ENCODE measurements around the gene CEMIP. TPM values are rescaled to one million over a fixed set of nuclear protein-coding genes. Genes with fewer than 3 reads are reported as not detected.
A peak's percentile ranks its signal among the peaks of the same experiment; 100 is the strongest.

CEMIP gene
- total and polyA plus RNA-seq, 2 of the 13 experiments (the other 11 are each of a cell fraction or from before 2014, with no cell fraction given): 4.3 to 28.5 TPM

GRCh38 chr15:80804970-80805495, 25.9 kb downstream of the CEMIP start (continued):
- no peak for TF ChIP-seq PRPF4 (IDR thresholded peaks at IDR 0.05; ENCODE audit: low read depth, low read length, poor library complexity, severe bottlenecking)
- TF ChIP-seq JDP2 (CRISPR knock-in tag; IDR thresholded peaks at IDR 0.05; ENCODE audit: borderline replicate concordance): no peak
- TF ChIP-seq MED8 (CRISPR knock-in tag; IDR thresholded peaks at IDR 0.05; ENCODE audit: insufficient replicate concordance): peak; percentile 80
- TF ChIP-seq PCBP1 (IDR thresholded peaks at IDR 0.05; ENCODE audit: borderline replicate concordance, low read depth, low read length): no peak
- no peak for TF ChIP-seq RAD21 (CRISPR knock-in tag; IDR thresholded peaks at IDR 0.05)
- no peak for TF ChIP-seq SMARCC2 (IDR thresholded peaks at IDR 0.05)
- TF ChIP-seq ZNF44 (CRISPR knock-in tag; IDR thresholded peaks at IDR 0.05): no peak
- no peak for TF ChIP-seq NFYC (CRISPR knock-in tag; IDR thresholded peaks at IDR 0.05)
- TF ChIP-seq JUND (CRISPR knock-in tag; IDR thresholded peaks at IDR 0.05): peak; percentile 70; the same call in 1 of the 2 replicates
- TF ChIP-seq, protein P1, sequence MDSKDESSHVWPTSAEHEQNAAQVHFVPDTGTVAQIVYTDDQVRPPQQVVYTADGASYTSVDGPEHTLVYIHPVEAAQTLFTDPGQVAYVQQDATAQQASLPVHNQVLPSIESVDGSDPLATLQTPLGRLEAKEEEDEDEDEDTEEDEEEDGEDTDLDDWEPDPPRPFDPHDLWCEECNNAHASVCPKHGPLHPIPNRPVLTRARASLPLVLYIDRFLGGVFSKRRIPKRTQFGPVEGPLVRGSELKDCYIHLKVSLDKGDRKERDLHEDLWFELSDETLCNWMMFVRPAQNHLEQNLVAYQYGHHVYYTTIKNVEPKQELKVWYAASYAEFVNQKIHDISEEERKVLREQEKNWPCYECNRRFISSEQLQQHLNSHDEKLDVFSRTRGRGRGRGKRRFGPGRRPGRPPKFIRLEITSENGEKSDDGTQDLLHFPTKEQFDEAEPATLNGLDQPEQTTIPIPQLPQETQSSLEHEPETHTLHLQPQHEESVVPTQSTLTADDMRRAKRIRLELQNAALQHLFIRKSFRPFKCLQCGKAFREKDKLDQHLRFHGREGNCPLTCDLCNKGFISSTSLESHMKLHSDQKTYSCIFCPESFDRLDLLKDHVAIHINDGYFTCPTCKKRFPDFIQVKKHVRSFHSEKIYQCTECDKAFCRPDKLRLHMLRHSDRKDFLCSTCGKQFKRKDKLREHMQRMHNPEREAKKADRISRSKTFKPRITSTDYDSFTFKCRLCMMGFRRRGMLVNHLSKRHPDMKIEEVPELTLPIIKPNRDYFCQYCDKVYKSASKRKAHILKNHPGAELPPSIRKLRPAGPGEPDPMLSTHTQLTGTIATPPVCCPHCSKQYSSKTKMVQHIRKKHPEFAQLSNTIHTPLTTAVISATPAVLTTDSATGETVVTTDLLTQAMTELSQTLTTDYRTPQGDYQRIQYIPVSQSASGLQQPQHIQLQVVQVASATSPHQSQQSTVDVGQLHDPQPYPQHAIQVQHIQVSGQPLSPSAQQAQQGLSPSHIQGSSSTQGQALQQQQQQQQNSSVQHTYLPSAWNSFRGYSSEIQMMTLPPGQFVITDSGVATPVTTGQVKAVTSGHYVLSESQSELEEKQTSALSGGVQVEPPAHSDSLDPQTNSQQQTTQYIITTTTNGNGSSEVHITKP (CRISPR knock-in tag; IDR thresholded peaks at IDR 0.05; ENCODE audit: low read depth): 0 out of 2 replicates have a peak, but pooled peaks have one; percentile 32
- no peak for TF ChIP-seq SYNCRIP (IDR thresholded peaks at IDR 0.05; ENCODE audit: insufficient read depth, low read depth, low read length)
- TF ChIP-seq ZBTB20 (CRISPR knock-in tag; IDR thresholded peaks at IDR 0.05; ENCODE audit: borderline replicate concordance, low read depth): peak; percentile 42; the same call in 1 of the 2 replicates
- TF ChIP-seq TOPORS (CRISPR knock-in tag; IDR thresholded peaks at IDR 0.05): no peak
- TF ChIP-seq MZF1 (CRISPR knock-in tag; IDR thresholded peaks at IDR 0.05; ENCODE audit: borderline replicate concordance): no peak
- 0 out of 2 replicates have a peak, but pooled peaks have one; percentile 27 for TF ChIP-seq SP4 (CRISPR knock-in tag; IDR thresholded peaks at IDR 0.05)
- no peak for TF ChIP-seq ZNF879 (CRISPR knock-in tag; IDR thresholded peaks at IDR 0.05)
- TF ChIP-seq E2F5 (CRISPR knock-in tag; conservative IDR thresholded peaks at IDR 0.05): no peak
- TF ChIP-seq JUNB (CRISPR knock-in tag; IDR thresholded peaks at IDR 0.05; ENCODE audit: borderline replicate concordance): peak; percentile 92
- no peak for TF ChIP-seq GTF2F1 (IDR thresholded peaks at IDR 0.05; ENCODE audit: low read length)
- TF ChIP-seq, protein P2, sequence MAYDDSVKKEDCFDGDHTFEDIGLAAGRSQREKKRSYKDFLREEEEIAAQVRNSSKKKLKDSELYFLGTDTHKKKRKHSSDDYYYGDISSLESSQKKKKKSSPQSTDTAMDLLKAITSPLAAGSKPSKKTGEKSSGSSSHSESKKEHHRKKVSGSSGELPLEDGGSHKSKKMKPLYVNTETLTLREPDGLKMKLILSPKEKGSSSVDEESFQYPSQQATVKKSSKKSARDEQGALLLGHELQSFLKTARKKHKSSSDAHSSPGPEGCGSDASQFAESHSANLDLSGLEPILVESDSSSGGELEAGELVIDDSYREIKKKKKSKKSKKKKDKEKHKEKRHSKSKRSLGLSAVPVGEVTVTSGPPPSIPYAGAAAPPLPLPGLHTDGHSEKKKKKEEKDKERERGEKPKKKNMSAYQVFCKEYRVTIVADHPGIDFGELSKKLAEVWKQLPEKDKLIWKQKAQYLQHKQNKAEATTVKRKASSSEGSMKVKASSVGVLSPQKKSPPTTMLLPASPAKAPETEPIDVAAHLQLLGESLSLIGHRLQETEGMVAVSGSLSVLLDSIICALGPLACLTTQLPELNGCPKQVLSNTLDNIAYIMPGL (CRISPR knock-in tag; IDR thresholded peaks at IDR 0.05; ENCODE audit: borderline replicate concordance in 1 of 2, low read depth in 1 of 2): peak in 1 of 2 experiments; percentile 59; a peak in 1 of 4 replicates
- TF ChIP-seq, protein P3, sequence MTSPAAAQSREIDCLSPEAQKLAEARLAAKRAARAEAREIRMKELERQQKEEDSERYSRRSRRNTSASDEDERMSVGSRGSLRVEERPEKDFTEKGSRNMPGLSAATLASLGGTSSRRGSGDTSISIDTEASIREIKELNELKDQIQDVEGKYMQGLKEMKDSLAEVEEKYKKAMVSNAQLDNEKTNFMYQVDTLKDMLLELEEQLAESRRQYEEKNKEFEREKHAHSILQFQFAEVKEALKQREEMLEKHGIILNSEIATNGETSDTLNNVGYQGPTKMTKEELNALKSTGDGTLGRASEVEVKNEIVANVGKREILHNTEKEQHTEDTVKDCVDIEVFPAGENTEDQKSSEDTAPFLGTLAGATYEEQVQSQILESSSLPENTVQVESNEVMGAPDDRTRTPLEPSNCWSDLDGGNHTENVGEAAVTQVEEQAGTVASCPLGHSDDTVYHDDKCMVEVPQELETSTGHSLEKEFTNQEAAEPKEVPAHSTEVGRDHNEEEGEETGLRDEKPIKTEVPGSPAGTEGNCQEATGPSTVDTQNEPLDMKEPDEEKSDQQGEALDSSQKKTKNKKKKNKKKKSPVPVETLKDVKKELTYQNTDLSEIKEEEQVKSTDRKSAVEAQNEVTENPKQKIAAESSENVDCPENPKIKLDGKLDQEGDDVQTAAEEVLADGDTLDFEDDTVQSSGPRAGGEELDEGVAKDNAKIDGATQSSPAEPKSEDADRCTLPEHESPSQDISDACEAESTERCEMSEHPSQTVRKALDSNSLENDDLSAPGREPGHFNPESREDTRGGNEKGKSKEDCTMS (CRISPR knock-in tag; conservative IDR thresholded peaks at IDR 0.05): no peak
- TF ChIP-seq SOX5 (CRISPR knock-in tag; IDR thresholded peaks at IDR 0.05; ENCODE audit: borderline replicate concordance): peak; percentile 94
